GM18951 (cell line): ENCODE results near the gene LRTM2.

ENCODE experiments used
- POLR2A ChIP-seq: IDR thresholded peaks from 4 replicates; pipeline ENCODE4 v1.6.1; 2011; ENCODE audit warnings: mild to moderate bottlenecking; ENCODE audit not compliant: insufficient read length, insufficient read depth; ENCODE audit errors: extremely low read depth
- in situ Hi-C: fragments of 300-500 bp; cut with MboI; formaldehyde crosslinking; loops from one replicate; pipeline ENCODE4 v1.12.0; 2022; ENCODE audit warnings: low sequenced_read_pairs, mixed read lengths, inconsistent platforms; ENCODE audit not compliant: unreplicated experiment

LRTM2 gene

GRCh38 chr12:1870998-1871917, 50.9 kb downstream of the LRTM2 start:
- in situ Hi-C loops: no loop called here
- no peak for TF ChIP-seq POLR2A

GRCh38 chr12:1872001-1872400, 51.6 kb downstream of the LRTM2 start:
- in situ Hi-C loops: no loop called here
- no peak for TF ChIP-seq POLR2A

- TF ChIP-seq POLR2A: no peak
- in situ Hi-C loops: no loop called here
These were observed 52.1 kb downstream of the LRTM2 start for GRCh38 chr12:1872448-1872847.

GRCh38 chr12:1873531-1874510, 53.5 kb downstream of the LRTM2 start:
- TF ChIP-seq POLR2A: no peak
- in situ Hi-C loops: no loop called here

GRCh38 chr12:1875608-1876007, 55.2 kb downstream of the LRTM2 start:
- TF ChIP-seq POLR2A: no peak
- in situ Hi-C loops: no loop called here

- in situ Hi-C loops: no loop called here
- no peak for TF ChIP-seq POLR2A
These were observed 55.7 kb downstream of the LRTM2 start for GRCh38 chr12:1876086-1876485.

GRCh38 chr12:1877169-1877878, 57.0 kb downstream of the LRTM2 start:
- in situ Hi-C loops: no loop called here
- no peak for TF ChIP-seq POLR2A

GRCh38 chr12:1878214-1878613, 57.8 kb downstream of the LRTM2 start:
- TF ChIP-seq POLR2A: no peak
- in situ Hi-C loops: no loop called here

- no peak for TF ChIP-seq POLR2A
- in situ Hi-C loops: no loop called here
These were observed 58.3 kb downstream of the LRTM2 start for GRCh38 chr12:1878695-1879094.

- TF ChIP-seq POLR2A: no peak
- in situ Hi-C loops: no loop called here
These were observed 59.3 kb downstream of the LRTM2 start for GRCh38 chr12:1879633-1880032.

- TF ChIP-seq POLR2A: no peak
- in situ Hi-C loops: no loop called here
These were observed 59.9 kb downstream of the LRTM2 start for GRCh38 chr12:1880153-1880845.

GRCh38 chr12:1880876-1881275, 60.5 kb downstream of the LRTM2 start:
- in situ Hi-C loops: no loop called here
- no peak for TF ChIP-seq POLR2A
